HL-60/S4 treated with phorbol 12-myristate 13-acetate at 8.2 ng/mL for 4 days and 3 days (cell line): ENCODE results near the gene METTL26.

ENCODE experiments used
- in situ Hi-C: fragments of 300-500 bp; cut with MboI; formaldehyde crosslinking; loops from 2 replicates; pipeline ENCODE4 v1.15.0; 2022; ENCODE audit warnings: low sequenced_read_pairs

METTL26 gene

GRCh38 chr16:636206-637080 is at the start of gene METTL26:
TSS of gene METTL26 (minus strand) at chr16:636305. CDS start at chr16:636290, 15 bp downstream.
- in situ Hi-C loops: no loop called here

- in situ Hi-C loops: loop anchor here (10.0 kb wide), 1 partner anchor 100 kb away; the partner anchor contains the start of genes CHTF18 and RPUSD1
Measured at GRCh38 chr16:684961-685696, 49.0 kb upstream of the METTL26 start.

GRCh38 chr16:684071-684794 is 48.1 kb upstream of the METTL26 start, which contains the start of gene JMJD8:
TSS of gene JMJD8 (minus strand) at chr16:684334. CDS start at chr16:684319, 15 bp downstream.
- in situ Hi-C loops: loop anchor here (10.0 kb wide), 1 partner anchor 101 kb away; the partner anchor contains the start of genes CHTF18 and RPUSD1

- in situ Hi-C loops: loop anchor here (10.0 kb wide), 1 partner anchor 101 kb away; the partner anchor contains the start of genes CHTF18 and RPUSD1
Measured at GRCh38 chr16:683396-684070, 47.4 kb upstream of the METTL26 start.

GRCh38 chr16:682493-683395 is 46.6 kb upstream of the METTL26 start:
- in situ Hi-C loops: loop anchor here (10.0 kb wide), 1 partner anchor 102 kb away; the partner anchor contains the start of genes CHTF18 and RPUSD1

GRCh38 chr16:681746-682427 is 45.8 kb upstream of the METTL26 start:
- in situ Hi-C loops: loop anchor here (10.0 kb wide), 1 partner anchor 103 kb away; the partner anchor contains the start of genes CHTF18 and RPUSD1

- in situ Hi-C loops: loop anchor here (10.0 kb wide), 1 partner anchor 104 kb away; the partner anchor contains the start of genes CHTF18 and RPUSD1
Measured at GRCh38 chr16:680967-681745, 45.1 kb upstream of the METTL26 start.

- in situ Hi-C loops: loop anchor here (10.0 kb wide), 1 partner anchor 104 kb away; the partner anchor contains the start of genes CHTF18 and RPUSD1
Measured at GRCh38 chr16:680625-680945, 44.5 kb upstream of the METTL26 start.

- in situ Hi-C loops: loop anchor here (10.0 kb wide), 1 partner anchor 105 kb away; the partner anchor contains the start of genes CHTF18 and RPUSD1
Measured at GRCh38 chr16:679814-680624, 43.9 kb upstream of the METTL26 start, which contains the start of gene STUB1. TSS of gene STUB1 (plus strand) at chr16:680410. CDS start at chr16:680526, 116 bp downstream.

GRCh38 chr16:678858-679813 is 43.0 kb upstream of the METTL26 start:
- in situ Hi-C loops: no loop called here

GRCh38 chr16:678209-678857 is 42.2 kb upstream of the METTL26 start:
- in situ Hi-C loops: no loop called here

- in situ Hi-C loops: no loop called here
Measured at GRCh38 chr16:677316-678190, 41.4 kb upstream of the METTL26 start.

GRCh38 chr16:676913-677312 is 40.8 kb upstream of the METTL26 start:
- in situ Hi-C loops: no loop called here

GRCh38 chr16:676565-676902 is 40.4 kb upstream of the METTL26 start:
- in situ Hi-C loops: no loop called here
